Loucy (cell line): ENCODE data around the gene CERK.

Source experiments
- CTCF ChIP-seq: fragments of 200-600 bp; sonication (generic); conservative IDR thresholded peaks from 2 replicates; pipeline ENCODE4 v1.5.1; 2014; ENCODE audit warnings: mild to moderate bottlenecking, antibody characterized with exemption, low read length
- EZH2phosphoT487 ChIP-seq: fragments of 200-600 bp; IDR thresholded peaks from 2 replicates; pipeline ENCODE4 v1.6.1; 2018; ENCODE audit warnings: antibody characterized with exemption, mild to moderate bottlenecking, moderate library complexity, borderline replicate concordance

DNA sequence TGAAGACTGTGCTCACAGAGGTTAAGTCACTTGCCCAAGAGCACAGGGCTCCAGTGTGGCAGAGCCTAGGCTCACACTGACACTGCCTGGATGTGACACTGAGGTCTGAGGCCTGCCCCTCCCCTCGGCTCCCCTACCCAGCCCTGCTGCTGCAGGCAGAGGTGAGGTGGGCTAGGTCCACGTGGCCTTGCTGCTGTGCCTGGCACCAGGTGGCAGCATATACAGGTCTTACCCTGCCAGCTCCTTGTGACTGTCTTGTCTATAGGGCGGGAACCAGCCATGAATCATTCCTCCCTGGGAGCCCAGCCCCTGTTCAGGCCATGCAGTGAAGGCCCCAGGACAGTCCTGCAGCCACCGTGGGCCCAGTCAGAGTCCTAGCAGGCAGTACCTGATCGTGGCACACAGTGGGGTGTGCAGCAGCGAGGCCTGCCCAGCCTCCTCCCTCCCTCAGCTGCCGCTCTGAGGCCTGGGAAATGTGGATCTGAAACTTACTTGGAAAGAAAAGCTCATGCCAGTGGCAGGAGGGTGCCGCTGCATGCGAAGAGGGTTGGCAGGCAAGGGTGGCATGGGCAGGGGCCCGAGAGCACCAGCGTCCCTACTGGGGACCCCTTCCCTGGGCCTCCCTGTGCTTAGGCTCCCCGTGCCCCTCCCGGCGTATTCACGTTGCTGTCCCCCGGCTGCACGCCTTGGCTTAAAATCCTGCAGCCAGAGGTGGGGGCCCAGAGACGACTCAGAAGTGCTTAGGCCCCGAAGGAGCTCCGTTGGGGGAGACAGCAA lies 1.2 kb upstream of the CERK start:
- TF ChIP-seq CTCF (peak; percentile 61), EZH2phosphoT487 (no peak)
